Common myeloid progenitor, CD34-positive (primary cell): ENCODE results near the gene CANX.
A peak's percentile ranks its signal among the peaks of the same experiment; 100 is the strongest.
"Not testable (repeated sequence)": the region's sequence is repeated elsewhere in the genome, so short reads cannot be mapped to it uniquely, and the experiment has no call there.

Experiments used
- CTCF ChIA-PET: fragments of 350-600 bp; sonication (Branson Sonifier 250); formaldehyde crosslinking; loops from one replicate; lab custom pipeline; 2021; ENCODE audit warnings: antibody characterized with exemption; lab: Charles Lee
- POLR2A ChIA-PET: fragments of 350-600 bp; sonication (Branson Sonifier 250); formaldehyde crosslinking; loops from one replicate; lab custom pipeline; 2021; ENCODE audit warnings: antibody characterized with exemption; lab: Charles Lee
- DNase-seq, 3 donors: peaks; one replicate each; pipeline versions ENCODE4 v3.0.0 to v3.0.0-alpha.2; 2013
- H3K27ac ChIP-seq, 2 experiments: 1 replicate in 1 of 2; 2 replicates in 1 of 2; pipeline ENCODE4 v1.7.0; 2013; ENCODE audit warnings: inconsistent platforms in 2 of 2, low read length in 2 of 2, mild to moderate bottlenecking in 2 of 2, low read depth in 1 of 2, moderate library complexity in 1 of 2; ENCODE audit not compliant: severe bottlenecking in 2 of 2, insufficient read depth in 1 of 2, poor library complexity in 1 of 2
- H3K27me3 ChIP-seq, 5 experiments: replicated peaks in 2 of 5; 1 replicate in 3 of 5; 2 replicates in 2 of 5; pipeline versions ENCODE4 v1.6.1 to v1.7.0; 2013; ENCODE audit warnings: low read length in 4 of 5, mild to moderate bottlenecking in 2 of 5, moderate library complexity in 2 of 5, inconsistent platforms in 1 of 5; ENCODE audit not compliant: insufficient read depth in 5 of 5, control insufficient read depth in 4 of 5
- H3K36me3 ChIP-seq, 4 experiments: 1 replicate in 2 of 4; 2 replicates in 2 of 4; pipeline versions ENCODE4 v1.6.1 to v1.7.0; 2013; ENCODE audit warnings: low read length in 3 of 4, control low read depth in 1 of 4, mild to moderate bottlenecking in 1 of 4; ENCODE audit not compliant: control insufficient read depth in 4 of 4, insufficient read depth in 4 of 4
- H3K4me1 ChIP-seq, 4 experiments: 1 replicate in 3 of 4; 2 replicates in 1 of 4; pipeline versions ENCODE4 v1.6.1 to v1.7.1; 2013; ENCODE audit warnings: low read length in 3 of 4, mild to moderate bottlenecking in 3 of 4, control low read depth in 1 of 4, inconsistent platforms in 1 of 4, moderate library complexity in 1 of 4; ENCODE audit not compliant: control insufficient read depth in 4 of 4, insufficient read depth in 4 of 4; ENCODE audit errors: control extremely low read depth in 1 of 4
- H3K4me3 ChIP-seq, 7 experiments: 1 replicate in 4 of 7; 2 replicates in 3 of 7; pipeline versions ENCODE4 v1.5.1 to v1.7.0; 2013; ENCODE audit warnings: mild to moderate bottlenecking in 7 of 7, low read length in 6 of 7, moderate library complexity in 6 of 7, inconsistent platforms in 2 of 7, low read depth in 2 of 7, control low read depth in 1 of 7; ENCODE audit not compliant: insufficient read depth in 4 of 7, control insufficient read depth in 1 of 7; ENCODE audit errors: extremely low read depth in 1 of 7
- H3K9me3 ChIP-seq, 5 experiments: 1 replicate in 4 of 5; 2 replicates in 1 of 5; pipeline versions ENCODE4 v1.6.1 to v1.7.1; 2013; ENCODE audit warnings: low read length in 4 of 5, mild to moderate bottlenecking in 2 of 5, inconsistent platforms in 1 of 5, low read depth in 1 of 5, moderate library complexity in 1 of 5; ENCODE audit not compliant: control insufficient read depth in 4 of 5, insufficient read depth in 2 of 5; ENCODE audit errors: control extremely low read depth in 1 of 5
- WGBS: methylation state at CpG from one replicate; pipeline ENCODE4 v1.1.5; 2013; ENCODE audit not compliant: insufficient coverage; 5-methylcytosine and 5-hydroxymethylcytosine counted together

Gene CANX

DNA sequence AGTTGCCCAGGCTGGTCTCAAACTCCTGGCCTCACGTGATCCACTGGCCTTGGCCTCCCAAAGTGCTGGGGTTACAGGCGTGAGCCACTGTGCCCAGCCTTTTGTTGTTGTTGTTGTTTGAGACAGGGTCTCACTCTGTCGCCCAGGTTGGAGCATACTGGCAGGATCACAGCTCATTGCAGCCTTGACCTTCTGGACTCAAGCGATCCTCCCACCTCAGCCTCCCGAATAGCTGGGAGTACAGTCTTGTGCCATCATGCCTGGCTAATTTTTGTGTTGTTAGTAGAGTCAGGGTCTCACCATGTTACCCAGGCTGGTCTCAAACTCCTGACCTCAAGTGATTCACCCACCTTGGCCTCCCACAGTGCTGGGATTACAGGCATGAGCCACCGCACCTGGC is 37.1 kb upstream of the CANX start:
- H3K4me1 ChIP-seq, H3K27me3 ChIP-seq, H3K4me3 ChIP-seq, H3K9me3 ChIP-seq, DNase-seq, H3K27ac ChIP-seq: not testable (repeated sequence)
- ChIA-PET CTCF (interaction anchor here (0.9 to 1.4 kb wide), 3 partner anchors 23 to 189 kb away, joined by 3 read pairs; no protein-coding TSS in a partner anchor), POLR2A (interaction anchor here (0.6 kb wide), 1 partner anchor 11 kb away, joined by 6 read pairs; no protein-coding TSS in a partner anchor)
- peaks cover 0 to 21% (median 15%) of the 10 kb centered on the region in 4 experiments for H3K36me3 ChIP-seq
- WGBS: 92% methylated on average over 4 of the region's 6 CpGs

DNA sequence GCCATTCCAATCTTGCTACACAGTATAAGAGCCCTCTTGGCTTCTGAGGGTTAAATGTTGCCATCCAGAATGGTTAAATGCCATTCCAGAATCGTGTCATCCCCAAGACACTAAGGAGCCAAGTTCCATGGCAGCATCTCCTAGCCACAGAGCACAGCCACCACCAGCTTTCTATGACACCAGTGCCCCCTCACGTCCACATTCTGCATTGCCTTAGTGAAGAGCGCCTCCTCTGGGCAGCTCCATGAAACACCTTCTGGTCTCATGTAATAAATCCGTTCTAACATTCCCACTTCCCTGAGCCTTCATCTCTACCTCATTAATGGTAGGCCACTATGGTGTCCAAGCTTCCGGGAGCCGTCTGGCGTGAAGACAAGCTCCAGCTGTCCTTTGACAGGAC is 30.4 kb upstream of the CANX start:
- no peaks in the 10 kb centered on the region for H3K27me3 ChIP-seq
- ChIA-PET POLR2A (interaction anchor here (1.0 to 1.7 kb wide), 2 partner anchors 10 to 45 kb away, joined by 3 to 5 read pairs; partner anchors contain the start of gene HNRNPH1), CTCF (interaction anchor here (0.7 to 7.2 kb wide), 8 partner anchors 9 to 71 kb away, joined by 3 to 41 read pairs (median 6); partner anchors contain the start of genes CBY3 and HNRNPH1)
- peaks cover 0 to 22% (median 13%) of the 10 kb centered on the region in 4 experiments for H3K36me3 ChIP-seq
- H3K27ac ChIP-seq: no peak overlapping the region
- H3K4me1 ChIP-seq: peaks cover 0 to 4% (median 0%) of the 10 kb centered on the region in 4 experiments
- no peaks in the 10 kb centered on the region for H3K9me3 ChIP-seq
- 78% methylated on average over 6 of the region's 7 CpGs for WGBS
- peak; percentile 69 to 80 (median 73) for DNase-seq
- no peak overlapping the region for H3K4me3 ChIP-seq

GRCh38 chr5:179678223-179679013 is 20.3 kb upstream of the CANX start:
- peak overlapping the region; percentile 68 to 87 for H3K27ac ChIP-seq
- peak overlapping the region; percentile 48 to 98 (median 85) for H3K4me3 ChIP-seq
- peak; percentile 96 to 98 (median 97) for DNase-seq
- H3K27me3 ChIP-seq: no peaks in the 10 kb centered on the region
- no peaks in the 10 kb centered on the region for H3K9me3 ChIP-seq
- H3K36me3 ChIP-seq: peaks cover 0 to 8% (median 5%) of the 10 kb centered on the region in 4 experiments
- H3K4me1 ChIP-seq: peaks cover 0 to 34% (median 27%) of the 10 kb centered on the region in 4 experiments
- POLR2A ChIA-PET: interaction anchor here (0.5 to 2.0 kb wide), 5 partner anchors 10 to 55 kb away, joined by 3 to 9 read pairs (median 4); partner anchors contain the start of gene HNRNPH1
- CTCF ChIA-PET: interaction anchor here (0.9 to 5.2 kb wide), 8 partner anchors 11 to 54 kb away, joined by 3 to 41 read pairs (median 6); partner anchors contain the start of gene MAML1
- WGBS: 1% methylated on average over 68 of the region's 78 CpGs

DNA sequence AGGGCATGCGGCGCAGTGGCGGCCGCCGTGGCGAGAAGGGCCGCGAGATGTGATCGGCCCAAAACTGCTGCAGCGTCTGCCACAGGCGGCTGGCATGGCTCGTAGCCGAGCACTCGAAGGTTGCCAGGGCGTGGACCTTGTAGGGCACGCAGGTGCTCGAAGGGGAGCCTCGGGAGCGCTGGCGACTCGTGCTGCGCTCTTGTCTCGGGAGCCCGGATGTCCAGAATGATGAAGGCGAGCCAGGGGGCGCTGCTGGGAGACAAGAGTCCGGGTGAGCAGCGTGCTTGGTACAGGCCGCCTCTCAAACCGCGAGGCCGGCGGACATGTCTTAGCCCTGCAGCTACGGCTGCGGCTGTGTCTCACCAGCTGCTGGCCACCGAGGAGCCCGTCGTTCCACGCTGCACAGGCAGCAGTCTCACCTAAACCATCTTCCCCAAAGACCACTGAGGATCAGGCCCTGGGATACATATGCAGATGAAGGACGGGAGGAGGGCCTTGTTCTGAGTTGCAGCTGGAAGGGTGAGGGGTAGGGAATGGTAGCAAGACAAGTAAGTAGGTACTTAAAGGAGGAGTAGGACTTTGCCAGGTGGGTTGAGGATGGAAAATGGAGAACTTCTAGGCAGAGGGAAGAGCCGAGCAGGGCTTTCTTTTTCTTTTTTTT is 19.6 kb upstream of the CANX start:
- H3K4me3 ChIP-seq: peak overlapping the region in 6 of 7 experiments; percentile 24 to 98 (median 86)
- peak overlapping the region in 1 of 2 experiments; percentile 43 for H3K27ac ChIP-seq
- CTCF ChIA-PET: interaction anchor here (1.4 to 5.2 kb wide), 8 partner anchors 11 to 53 kb away, joined by 4 to 41 read pairs (median 8); partner anchors contain the start of gene MAML1
- no peaks in the 10 kb centered on the region for H3K27me3 ChIP-seq
- H3K4me1 ChIP-seq: peaks cover 0 to 34% (median 27%) of the 10 kb centered on the region in 4 experiments
- DNase-seq: peak; percentile 71 to 78 (median 73)
- H3K9me3 ChIP-seq: no peaks in the 10 kb centered on the region
- POLR2A ChIA-PET: interaction anchor here (0.5 to 2.0 kb wide), 3 partner anchors 18 to 55 kb away, joined by 3 to 9 read pairs (median 4); partner anchors contain the start of gene HNRNPH1
- WGBS: 22% methylated on average over 29 of the region's 41 CpGs
- peaks cover 0 to 8% (median 5%) of the 10 kb centered on the region in 4 experiments for H3K36me3 ChIP-seq

- Histone ChIP-seq H3K4me3 (peak overlapping the region in 2 of 7 experiments; percentile 16 to 48), H3K36me3 (peaks cover 0 to 8% (median 4%) of the 10 kb centered on the region in 4 experiments), H3K27me3 (no peaks in the 10 kb centered on the region), H3K27ac (no peak overlapping the region), H3K4me1 (peaks cover 0 to 34% (median 27%) of the 10 kb centered on the region in 4 experiments), H3K9me3 (no peaks in the 10 kb centered on the region)
- peak in 2 of 3 donors; percentile 33 to 34 for DNase-seq
- ChIA-PET CTCF (interaction anchor here (1.0 to 5.2 kb wide), 12 partner anchors 9 to 56 kb away, joined by 3 to 41 read pairs (median 5); partner anchors contain the start of gene HNRNPH1), POLR2A (no interaction called here)
- WGBS: 33% methylated on average over 3 of the region's 9 CpGs
Observed at GRCh38 chr5:179680014-179680779, 18.6 kb upstream of the CANX start.

- Histone ChIP-seq H3K9me3 (no peaks in the 10 kb centered on the region), H3K4me1 (peaks cover 0 to 34% (median 27%) of the 10 kb centered on the region in 4 experiments), H3K27me3 (no peaks in the 10 kb centered on the region), H3K36me3 (peaks cover 0 to 8% (median 3%) of the 10 kb centered on the region in 4 experiments), H3K27ac (no peak within 1 kb of the TSS), H3K4me3 (peak within 1 kb of the TSS in 2 of 7 experiments; percentile 16 to 48)
- no peak for DNase-seq
- ChIA-PET POLR2A (no interaction called here), CTCF (interaction anchor here (1.0 to 5.2 kb wide), 11 partner anchors 8 to 57 kb away, joined by 3 to 41 read pairs (median 4); partner anchors contain the start of gene HNRNPH1)
- WGBS: 100% methylated on average over 4 of the region's 5 CpGs
Observed at GRCh38 chr5:179680780-179681401, 17.9 kb upstream of the CANX start, which contains the start of gene CBY3. TSS of gene CBY3 (minus strand) at chr5:179681034. CDS start at chr5:179680918, 116 bp downstream.
